Heart left ventricle (tissue), 13 donors: Measurements from ENCODE around the gene SRP72.

Experiments used
- POLR2A ChIP-seq, 2 donors: fragments of 450-650 bp; IDR thresholded peaks; one replicate each; pipeline ENCODE4 v1.6.1; 2017; ENCODE audit warnings: antibody characterized with exemption in 2 of 2, mild to moderate bottlenecking in 2 of 2, moderate library complexity in 2 of 2
- TF ChIP-seq, protein P1 (sequence below), 12 donors: fragments of 200-600 bp; sonication (generic) in 4 of 12; IDR thresholded peaks; one replicate each; pipeline versions ENCODE4 v1.5.0 to v1.8.0; 2018 to 2022; ENCODE audit warnings: antibody characterized with exemption in 12 of 12, mild to moderate bottlenecking in 5 of 12
- donor health status: ischemic (EF 13 %, LVEDD 7.1; RV severe dilation, severe dysfunction).
- donor health status: DM: no; HTN: yes; CAD: no.
- donor health status: DM: no; HTN: no; CAD: no.
- donor health status: ischemic (EF 25% LVEDD 6.9; RV normal size, moderate dysfunction).
- donor health status: ischemic (EF 25% LVEDD 5.7; RV mildly dilated, moderate dysfunction).
- donor health status: ischemic (EF 35%, LVEDD 5.7; RV mildly dilated, moderate dysfunction).
- donor health status: nonischemic (EF 11% LVEDD 7.7; RV severe dilation, severe dysfunction).
- donor health status: DM: yes; HTN: yes; CAD: no.
- donor health status: PGD.
- donor health status: ischemic (EF 29% LVEDD 5.4; RV normal size, mild dysfunction).
- donor health status: nonischemic (EF 23%, LVEDD 6.1; RV moderate dilation, normal function).

DNA sequence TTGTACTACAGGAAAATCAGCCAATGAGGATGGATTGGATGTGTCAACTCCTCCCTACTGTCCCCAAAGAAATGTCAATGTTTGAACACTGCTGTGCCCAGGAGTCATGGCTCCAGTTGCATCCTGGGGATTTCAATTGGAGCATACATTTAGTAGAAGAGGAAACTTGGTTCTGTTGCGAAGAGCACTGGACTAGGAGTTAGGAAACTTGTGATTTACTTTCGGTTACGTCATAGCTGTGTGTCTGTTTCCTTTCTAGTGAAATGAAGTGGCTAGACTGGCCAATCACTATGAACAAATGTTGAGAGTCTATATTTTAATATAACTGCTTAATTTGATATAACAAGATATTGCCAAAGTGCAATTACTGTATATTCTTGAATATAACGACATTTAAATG, 73.4 kb downstream of the SRP72 start:
- TF ChIP-seq, protein P1, sequence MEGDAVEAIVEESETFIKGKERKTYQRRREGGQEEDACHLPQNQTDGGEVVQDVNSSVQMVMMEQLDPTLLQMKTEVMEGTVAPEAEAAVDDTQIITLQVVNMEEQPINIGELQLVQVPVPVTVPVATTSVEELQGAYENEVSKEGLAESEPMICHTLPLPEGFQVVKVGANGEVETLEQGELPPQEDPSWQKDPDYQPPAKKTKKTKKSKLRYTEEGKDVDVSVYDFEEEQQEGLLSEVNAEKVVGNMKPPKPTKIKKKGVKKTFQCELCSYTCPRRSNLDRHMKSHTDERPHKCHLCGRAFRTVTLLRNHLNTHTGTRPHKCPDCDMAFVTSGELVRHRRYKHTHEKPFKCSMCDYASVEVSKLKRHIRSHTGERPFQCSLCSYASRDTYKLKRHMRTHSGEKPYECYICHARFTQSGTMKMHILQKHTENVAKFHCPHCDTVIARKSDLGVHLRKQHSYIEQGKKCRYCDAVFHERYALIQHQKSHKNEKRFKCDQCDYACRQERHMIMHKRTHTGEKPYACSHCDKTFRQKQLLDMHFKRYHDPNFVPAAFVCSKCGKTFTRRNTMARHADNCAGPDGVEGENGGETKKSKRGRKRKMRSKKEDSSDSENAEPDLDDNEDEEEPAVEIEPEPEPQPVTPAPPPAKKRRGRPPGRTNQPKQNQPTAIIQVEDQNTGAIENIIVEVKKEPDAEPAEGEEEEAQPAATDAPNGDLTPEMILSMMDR (IDR thresholded peaks at IDR 0.05): no peak
- no peak for TF ChIP-seq POLR2A (IDR thresholded peaks at IDR 0.05)
